C4-2B (cell line): Measurements from ENCODE around the gene ADAMTSL1.

Source experiments
- CTCF ChIP-seq: fragments of 450-650 bp; conservative IDR thresholded peaks from 2 replicates; pipeline ENCODE4 v1.5.1; 2017; ENCODE audit warnings: mild to moderate bottlenecking
- ZFX ChIP-seq: fragments of 450-650 bp; IDR thresholded peaks from 2 replicates; pipeline ENCODE4 v1.6.1; 2017

GRCh38 chr9:18689921-18690320 lies 216.0 kb downstream of the ADAMTSL1 start:
- TF ChIP-seq CTCF (no peak), ZFX (no peak)
